ENCODE data around the gene CASZ1.

GRCh38 chr1:10690484-10690883 lies 106.0 kb downstream of the CASZ1 start:
- no peak for TF ChIP-seq CTCF (IDR thresholded peaks at IDR 0.05)
- no peak for TF ChIP-seq POLR2A (IDR thresholded peaks at IDR 0.05)

Measured in adrenal gland (tissue), 5 donors.